ENCODE data around the gene PRSS36. TPM values are rescaled to one million over a fixed set of nuclear protein-coding genes. Genes with fewer than 3 reads are reported as not detected.

Gene PRSS36
- total and polyA plus RNA-seq, 4 donors, result 0.09 to 2.1 (median 0.62) TPM

GRCh38 chr16:31131841-31132271 lies 18.0 kb downstream of the PRSS36 start:
- no peak overlapping the region for H3K9ac ChIP-seq (ENCODE audit: low read depth in 1 of 2, low read length in 2 of 2)
- H3K4me3 ChIP-seq (ENCODE audit: low read depth in 1 of 3, low read length in 3 of 3), result no peak overlapping the region
- H3K9me3 ChIP-seq (ENCODE audit: control insufficient read depth in 4 of 4, low read length in 3 of 4), result no peaks in the 10 kb centered on the region
- peaks cover 8 to 40% (median 13%) of the 10 kb centered on the region in 4 donors for H3K36me3 ChIP-seq (ENCODE audit: control insufficient read depth in 4 of 4, insufficient read depth in 3 of 4, low read depth in 1 of 4, low read length in 3 of 4)
- DNase-seq (ENCODE audit: low spot score), result no peak
- no peak overlapping the region for H3K27ac ChIP-seq (ENCODE audit: low read depth in 1 of 2, low read length in 2 of 2)
- H3K4me1 ChIP-seq (ENCODE audit: control insufficient read depth in 4 of 4, insufficient read depth in 4 of 4, low read length in 3 of 4), result peaks cover 0 to 18% (median 5%) of the 10 kb centered on the region in 4 donors
- no peaks in the 10 kb centered on the region for H3K27me3 ChIP-seq (ENCODE audit: control insufficient read depth in 4 of 4, insufficient read depth in 4 of 4, low read length in 3 of 4)
- no peak for TF ChIP-seq EGR1 (IDR thresholded peaks at IDR 0.05; ENCODE audit: low read depth in 2 of 2)
- no peak for TF ChIP-seq RAD21 (IDR thresholded peaks at IDR 0.05)
- TF ChIP-seq MAX (IDR thresholded peaks at IDR 0.05), result no peak
- TF ChIP-seq ZBTB33 (IDR thresholded peaks at IDR 0.05), result no peak
- no peak for TF ChIP-seq TAF1 (conservative IDR thresholded peaks at IDR 0.05)
- no peak for TF ChIP-seq JUND (IDR thresholded peaks at IDR 0.05)
- TF ChIP-seq REST (IDR thresholded peaks at IDR 0.05), result no peak
- TF ChIP-seq GABPA (IDR thresholded peaks at IDR 0.05 in 1 of 2, conservative IDR thresholded peaks at IDR 0.05 in 1 of 2), result no peak
- TF ChIP-seq ATF3 (IDR thresholded peaks at IDR 0.05), result no peak
- no peak for TF ChIP-seq HNF4A (conservative IDR thresholded peaks at IDR 0.05)
- TF ChIP-seq NR2F2 (IDR thresholded peaks at IDR 0.05), result no peak
- no peak for TF ChIP-seq FOXA1 (IDR thresholded peaks at IDR 0.05)
- TF ChIP-seq SP1 (IDR thresholded peaks at IDR 0.05), result no peak
- TF ChIP-seq RXRA (IDR thresholded peaks at IDR 0.05), result no peak
- no peak for TF ChIP-seq FOXA2 (IDR thresholded peaks at IDR 0.05)
- no peak for TF ChIP-seq YY1 (IDR thresholded peaks at IDR 0.05)
- WGBS, result 89% methylated on average over 5 of the region's 5 CpGs

- no peak for TF ChIP-seq ATF3 (IDR thresholded peaks at IDR 0.05)
- TF ChIP-seq FOXA1 (IDR thresholded peaks at IDR 0.05), result no peak
- no peak for TF ChIP-seq MAX (IDR thresholded peaks at IDR 0.05)
- WGBS, result 88% methylated on average over 11 of the region's 11 CpGs
- DNase-seq (ENCODE audit: low spot score), result no peak
- H3K9ac ChIP-seq (ENCODE audit: low read depth in 1 of 2, low read length in 2 of 2), result no peak overlapping the region
- no peak overlapping the region for H3K4me3 ChIP-seq (ENCODE audit: low read depth in 1 of 3, low read length in 3 of 3)
- peaks cover 0 to 18% (median 5%) of the 10 kb centered on the region in 4 donors for H3K4me1 ChIP-seq (ENCODE audit: control insufficient read depth in 4 of 4, insufficient read depth in 4 of 4, low read length in 3 of 4)
- no peaks in the 10 kb centered on the region for H3K9me3 ChIP-seq (ENCODE audit: control insufficient read depth in 4 of 4, low read length in 3 of 4)
- no peak overlapping the region for H3K27ac ChIP-seq (ENCODE audit: low read depth in 1 of 2, low read length in 2 of 2)
- no peaks in the 10 kb centered on the region for H3K27me3 ChIP-seq (ENCODE audit: control insufficient read depth in 4 of 4, insufficient read depth in 4 of 4, low read length in 3 of 4)
- peaks cover 8 to 40% (median 13%) of the 10 kb centered on the region in 4 donors for H3K36me3 ChIP-seq (ENCODE audit: control insufficient read depth in 4 of 4, insufficient read depth in 3 of 4, low read depth in 1 of 4, low read length in 3 of 4)
These were observed 18.4 kb downstream of the PRSS36 start for GRCh38 chr16:31131416-31131815.

Data from liver (tissue), 9 donors.